PFSK-1 (cell line): ENCODE measurements around the gene MAD1L1.

ENCODE experiments used
- FOXP2 ChIP-seq: optimal IDR thresholded peaks from 2 replicates; pipeline ENCODE3; 2011; ENCODE audit warnings: borderline replicate concordance, control low read depth, inconsistent platforms; ENCODE audit not compliant: insufficient read depth; ENCODE audit errors: extremely low read length, extremely low read depth
- POLR2AphosphoS5 ChIP-seq: IDR thresholded peaks from 2 replicates; pipeline ENCODE4 v1.6.1; 2012; ENCODE audit warnings: low read depth, mild to moderate bottlenecking, control low read depth, low read length, moderate library complexity
- SIN3A ChIP-seq: IDR thresholded peaks from 2 replicates; pipeline ENCODE4 v1.6.1; 2012; ENCODE audit warnings: mild to moderate bottlenecking, low read length, moderate library complexity, borderline replicate concordance; ENCODE audit not compliant: insufficient read depth
- TAF1 ChIP-seq: IDR thresholded peaks from 2 replicates; pipeline ENCODE4 v1.6.1; 2012; ENCODE audit warnings: low read length, control low read depth, borderline replicate concordance; ENCODE audit not compliant: insufficient read depth
- TF ChIP-seq, protein P1 (sequence below), 2 experiments: IDR thresholded peaks; 2 replicates each; pipeline versions ENCODE4 v1.6.1 to v1.8.0; 2011 to 2012; ENCODE audit warnings: low read depth in 2 of 2, low read length in 2 of 2, control low read depth in 1 of 2, inconsistent platforms in 1 of 2, mild to moderate bottlenecking in 1 of 2, moderate library complexity in 1 of 2; ENCODE audit not compliant: insufficient read depth in 1 of 2

The MAD1L1 gene

DNA sequence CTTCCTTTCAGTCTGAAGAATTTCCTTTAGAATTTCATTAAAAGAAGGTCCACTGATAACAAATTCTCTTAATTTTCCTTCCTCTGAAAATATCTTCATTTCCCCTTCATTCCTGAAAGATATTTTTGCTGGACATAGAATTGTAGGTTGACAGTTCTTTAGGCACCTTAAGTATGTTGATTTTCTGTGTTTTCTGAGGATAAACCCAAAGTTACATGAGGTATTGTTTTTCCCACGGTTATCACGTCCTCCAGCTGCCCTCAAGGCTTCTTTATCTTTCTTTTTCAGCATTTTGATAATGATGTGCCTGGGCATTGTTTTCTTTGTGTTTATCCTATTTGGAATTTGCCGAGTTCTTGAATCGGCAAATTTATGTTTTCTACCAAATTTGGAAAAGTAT is 457.4 kb downstream of the MAD1L1 start:
- TF ChIP-seq POLR2AphosphoS5 (no peak), SIN3A (no peak), FOXP2 (no peak), TAF1 (no peak)
- TF ChIP-seq, protein P1, sequence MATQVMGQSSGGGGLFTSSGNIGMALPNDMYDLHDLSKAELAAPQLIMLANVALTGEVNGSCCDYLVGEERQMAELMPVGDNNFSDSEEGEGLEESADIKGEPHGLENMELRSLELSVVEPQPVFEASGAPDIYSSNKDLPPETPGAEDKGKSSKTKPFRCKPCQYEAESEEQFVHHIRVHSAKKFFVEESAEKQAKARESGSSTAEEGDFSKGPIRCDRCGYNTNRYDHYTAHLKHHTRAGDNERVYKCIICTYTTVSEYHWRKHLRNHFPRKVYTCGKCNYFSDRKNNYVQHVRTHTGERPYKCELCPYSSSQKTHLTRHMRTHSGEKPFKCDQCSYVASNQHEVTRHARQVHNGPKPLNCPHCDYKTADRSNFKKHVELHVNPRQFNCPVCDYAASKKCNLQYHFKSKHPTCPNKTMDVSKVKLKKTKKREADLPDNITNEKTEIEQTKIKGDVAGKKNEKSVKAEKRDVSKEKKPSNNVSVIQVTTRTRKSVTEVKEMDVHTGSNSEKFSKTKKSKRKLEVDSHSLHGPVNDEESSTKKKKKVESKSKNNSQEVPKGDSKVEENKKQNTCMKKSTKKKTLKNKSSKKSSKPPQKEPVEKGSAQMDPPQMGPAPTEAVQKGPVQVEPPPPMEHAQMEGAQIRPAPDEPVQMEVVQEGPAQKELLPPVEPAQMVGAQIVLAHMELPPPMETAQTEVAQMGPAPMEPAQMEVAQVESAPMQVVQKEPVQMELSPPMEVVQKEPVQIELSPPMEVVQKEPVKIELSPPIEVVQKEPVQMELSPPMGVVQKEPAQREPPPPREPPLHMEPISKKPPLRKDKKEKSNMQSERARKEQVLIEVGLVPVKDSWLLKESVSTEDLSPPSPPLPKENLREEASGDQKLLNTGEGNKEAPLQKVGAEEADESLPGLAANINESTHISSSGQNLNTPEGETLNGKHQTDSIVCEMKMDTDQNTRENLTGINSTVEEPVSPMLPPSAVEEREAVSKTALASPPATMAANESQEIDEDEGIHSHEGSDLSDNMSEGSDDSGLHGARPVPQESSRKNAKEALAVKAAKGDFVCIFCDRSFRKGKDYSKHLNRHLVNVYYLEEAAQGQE (IDR thresholded peaks at IDR 0.05; ENCODE audit: insufficient read depth in 1 of 2, low read depth in 2 of 2, low read length in 2 of 2) = no peak

DNA sequence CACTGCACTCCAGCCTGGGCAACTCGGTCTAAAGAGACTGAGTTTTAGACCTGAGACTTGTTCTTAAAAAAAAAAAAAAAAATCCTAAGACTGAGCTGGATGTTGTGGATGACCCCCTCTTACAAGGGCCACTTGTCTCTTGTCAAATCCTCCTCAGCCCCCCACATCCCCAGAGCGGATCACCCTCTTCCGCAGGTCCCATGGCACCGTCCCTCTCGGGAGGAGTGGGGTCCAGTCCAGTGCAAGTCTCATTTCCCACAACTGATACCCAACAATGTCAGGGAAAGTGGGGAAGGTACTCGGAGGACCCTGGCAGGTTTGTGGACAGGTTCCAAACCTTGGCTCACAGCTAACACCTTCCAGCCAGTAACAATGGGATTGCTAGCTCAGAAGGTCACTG is 462.4 kb downstream of the MAD1L1 start:
- no peak for TF ChIP-seq FOXP2
- TF ChIP-seq, protein P1 (IDR thresholded peaks at IDR 0.05; ENCODE audit: insufficient read depth in 1 of 2, low read depth in 2 of 2, low read length in 2 of 2) = no peak
- TF ChIP-seq TAF1 = no peak
- no peak for TF ChIP-seq SIN3A
- TF ChIP-seq POLR2AphosphoS5 = no peak

DNA sequence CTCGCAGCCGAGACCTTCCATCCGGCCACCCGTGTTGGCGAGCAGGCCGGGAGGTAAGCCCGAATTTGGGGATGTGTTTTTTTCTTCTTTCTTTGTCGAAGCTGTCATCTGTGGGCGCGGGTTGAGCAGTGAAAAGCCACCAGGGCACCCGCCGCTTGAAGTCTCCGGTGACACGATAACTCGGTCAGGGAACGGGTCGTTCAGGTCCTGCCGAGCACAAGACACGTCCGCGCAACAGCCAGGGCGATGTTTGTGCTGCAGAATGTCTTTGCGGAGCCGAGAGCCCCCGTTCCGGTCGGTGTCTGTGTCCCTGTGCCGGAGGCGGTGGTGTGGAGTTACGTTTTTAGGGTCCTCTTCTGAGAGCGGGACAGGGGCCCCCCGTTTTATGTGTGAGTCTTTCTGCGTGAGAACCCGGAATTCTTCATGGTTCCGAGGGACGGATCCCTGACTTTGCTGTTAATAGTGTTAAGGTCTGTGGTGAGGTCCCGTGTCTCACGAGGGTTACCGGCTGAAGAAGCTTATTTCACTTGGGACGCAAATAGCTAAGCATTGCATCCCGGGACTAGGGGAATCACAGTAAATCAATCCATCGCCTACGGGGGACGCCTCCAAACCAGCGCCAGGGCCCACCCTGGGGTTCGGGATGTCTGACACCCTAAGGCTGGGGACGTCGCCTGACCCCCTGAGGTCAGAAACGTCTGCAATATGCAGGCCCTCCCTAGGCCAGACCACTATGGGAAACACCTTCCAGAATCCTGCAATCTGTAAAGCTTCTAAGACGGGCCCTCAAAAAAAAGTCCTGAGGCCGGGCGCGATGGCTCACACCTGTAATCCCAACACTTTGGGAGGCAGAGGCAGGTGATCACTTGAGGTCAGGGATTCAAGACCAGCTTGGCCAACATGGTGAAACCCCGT is 463.2 kb downstream of the MAD1L1 start:
- no peak for TF ChIP-seq SIN3A
- no peak for TF ChIP-seq POLR2AphosphoS5
- no peak for TF ChIP-seq TAF1
- no peak for TF ChIP-seq FOXP2
- TF ChIP-seq, protein P1 (IDR thresholded peaks at IDR 0.05; ENCODE audit: insufficient read depth in 1 of 2, low read depth in 2 of 2, low read length in 2 of 2) = no peak

DNA sequence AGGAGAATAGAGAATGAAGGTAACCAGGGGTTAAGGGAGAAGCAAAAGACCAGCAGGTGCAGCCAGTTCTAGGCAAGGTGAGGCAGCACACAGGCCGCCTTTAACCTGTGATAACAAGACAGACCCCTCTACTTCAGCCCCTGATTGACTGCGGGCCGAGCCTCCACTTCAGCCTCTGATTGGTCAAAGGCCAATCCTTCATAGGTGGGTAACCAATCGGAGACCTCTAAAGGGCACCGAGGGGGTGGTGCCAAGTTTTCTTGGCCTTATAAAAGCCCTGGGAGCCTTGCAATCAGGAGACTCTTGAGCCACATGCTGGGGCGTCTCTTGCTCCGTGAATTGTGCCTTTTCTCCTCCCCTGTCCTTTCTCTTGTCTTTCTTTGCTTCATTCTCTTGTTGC is 463.9 kb downstream of the MAD1L1 start:
- TF ChIP-seq, protein P1 (IDR thresholded peaks at IDR 0.05; ENCODE audit: insufficient read depth in 1 of 2, low read depth in 2 of 2, low read length in 2 of 2) = no peak
- TF ChIP-seq TAF1 = no peak
- TF ChIP-seq SIN3A = no peak
- no peak for TF ChIP-seq FOXP2
- no peak for TF ChIP-seq POLR2AphosphoS5
